GM19395 (cell line): Measurements from ENCODE around the gene ZNF469.

Experiments
- ATAC-seq: cut with Tn5 transposase; IDR thresholded peaks from one replicate; pipeline ENCODE4 v1.9.1; 2021; ENCODE audit warnings: mild to moderate bottlenecking, moderate library complexity; ENCODE audit not compliant: unreplicated experiment

The ZNF469 gene

GRCh38 chr16:88377961-88378360 lies 4.8 kb upstream of the ZNF469 start:
- ATAC-seq: no peak

DNA sequence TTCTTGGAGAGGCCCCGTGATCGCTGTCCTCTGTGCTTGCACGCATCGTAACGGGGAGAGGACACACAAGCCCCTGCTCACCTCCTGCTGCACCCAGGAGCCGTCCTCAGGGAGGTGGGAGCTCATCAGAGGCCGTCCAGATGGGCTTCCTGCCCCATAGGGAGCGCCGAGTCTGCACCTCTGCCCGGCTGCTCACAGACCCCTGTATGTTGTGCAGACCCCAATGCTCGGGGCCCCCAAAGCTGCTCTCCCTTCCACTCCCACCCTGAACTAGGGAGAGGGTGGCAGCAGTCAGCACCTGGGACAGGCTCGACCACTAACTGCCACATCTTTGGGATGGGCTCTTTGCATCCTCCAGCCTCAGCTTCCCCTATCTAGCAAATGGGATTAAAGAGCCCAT lies 4.4 kb upstream of the ZNF469 start:
- ATAC-seq: no peak

GRCh38 chr16:88378836-88379693 lies 3.7 kb upstream of the ZNF469 start:
- no peak for ATAC-seq

DNA sequence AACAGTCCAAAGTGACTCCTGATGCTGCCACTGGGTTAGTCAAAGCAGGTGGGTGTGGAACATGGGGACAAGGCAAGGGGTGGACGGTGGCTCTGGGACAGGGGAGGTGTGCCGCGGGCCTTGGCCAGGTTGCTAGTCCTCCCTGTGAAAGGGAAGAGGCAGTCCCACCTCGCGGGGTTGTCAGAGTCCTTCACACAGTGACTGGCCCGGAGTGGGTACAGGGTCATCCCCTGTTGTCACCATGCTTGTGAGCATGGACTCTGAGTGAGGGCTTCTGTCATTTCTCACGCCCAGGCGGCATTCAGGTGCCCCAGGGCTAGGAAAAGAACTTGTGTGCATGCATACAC lies 3.1 kb upstream of the ZNF469 start:
- ATAC-seq: no peak

DNA sequence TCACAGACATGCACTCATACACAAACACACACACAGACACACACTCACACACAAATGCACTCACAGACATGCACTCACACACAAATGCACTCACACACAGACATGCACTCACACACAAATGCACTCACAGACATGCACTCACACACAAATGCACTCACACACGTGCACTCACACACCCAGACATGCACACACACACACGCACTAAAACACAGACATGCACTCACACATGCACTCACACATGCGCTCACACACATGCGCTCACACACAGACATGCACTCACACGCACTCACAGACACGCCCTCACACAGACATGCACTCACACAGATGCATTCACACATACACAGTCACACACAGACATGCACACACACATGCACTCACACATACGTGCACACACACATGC lies 2.7 kb upstream of the ZNF469 start:
- ATAC-seq: no peak

DNA sequence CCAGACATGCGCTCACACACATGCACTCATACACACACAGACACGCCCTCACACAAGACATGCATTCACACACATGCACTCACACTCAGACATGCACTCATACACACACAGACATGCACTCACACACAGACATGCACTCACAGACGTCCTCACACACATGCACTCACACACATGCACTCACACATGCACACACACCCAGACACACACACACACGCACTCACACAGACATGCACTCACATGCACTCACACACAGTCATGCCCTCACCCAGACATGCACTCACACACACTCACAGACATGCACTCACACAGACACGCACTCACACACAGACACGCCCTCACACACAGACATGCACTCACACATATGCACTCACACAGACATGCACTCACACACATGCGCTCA lies 2.1 kb upstream of the ZNF469 start:
- ATAC-seq: no peak

- no peak for ATAC-seq
Measured at GRCh38 chr16:88381820-88382451, 823 bp upstream of the ZNF469 start.

GRCh38 chr16:88383401-88384221 lies 852 bp downstream of the ZNF469 start:
- no peak for ATAC-seq

DNA sequence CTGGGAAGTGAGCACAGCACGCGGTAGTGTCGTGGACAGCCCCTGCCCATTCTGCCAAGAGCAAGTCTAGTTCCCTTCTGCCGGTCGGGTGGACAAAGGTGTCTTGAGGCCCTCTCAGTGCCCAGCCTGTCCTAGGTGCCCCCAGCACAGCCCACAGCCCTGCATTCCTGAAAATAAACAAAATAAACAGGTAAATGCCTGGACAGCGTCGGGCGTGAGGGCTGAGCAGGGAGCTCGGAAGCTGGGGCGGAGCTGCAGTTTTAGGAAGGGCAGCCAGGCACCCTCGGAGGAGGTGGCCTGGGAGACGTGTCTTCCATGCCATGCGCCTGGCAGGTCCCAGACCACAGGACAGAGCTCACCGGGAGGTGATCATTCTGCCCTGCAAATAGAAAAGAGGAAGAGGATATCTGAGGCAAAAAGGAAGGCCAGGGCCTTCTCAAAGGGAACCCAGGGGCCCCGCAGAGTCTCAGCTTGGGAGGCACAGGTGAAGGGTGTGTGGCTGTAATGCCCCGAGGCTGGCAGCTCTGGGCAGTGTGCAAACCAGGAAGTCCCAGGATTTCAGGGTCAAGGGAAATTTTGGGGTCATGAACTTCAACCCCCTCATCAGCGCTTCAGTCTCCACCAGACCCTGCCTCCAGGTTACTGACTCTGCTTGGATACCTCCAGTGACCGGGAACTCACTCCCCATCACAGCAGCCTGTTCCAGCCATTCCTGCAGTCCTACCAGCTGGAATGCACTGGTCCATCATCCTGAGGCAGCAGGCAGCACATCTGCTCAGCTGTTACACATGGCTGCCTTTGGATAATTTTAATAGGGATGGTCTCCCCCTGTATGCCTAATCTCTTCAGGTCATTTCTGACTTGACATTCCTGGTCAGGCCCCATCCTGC lies 1.7 kb downstream of the ZNF469 start:
- ATAC-seq: no peak

- ATAC-seq: no peak
Measured at GRCh38 chr16:88385112-88385594, 2.4 kb downstream of the ZNF469 start.

DNA sequence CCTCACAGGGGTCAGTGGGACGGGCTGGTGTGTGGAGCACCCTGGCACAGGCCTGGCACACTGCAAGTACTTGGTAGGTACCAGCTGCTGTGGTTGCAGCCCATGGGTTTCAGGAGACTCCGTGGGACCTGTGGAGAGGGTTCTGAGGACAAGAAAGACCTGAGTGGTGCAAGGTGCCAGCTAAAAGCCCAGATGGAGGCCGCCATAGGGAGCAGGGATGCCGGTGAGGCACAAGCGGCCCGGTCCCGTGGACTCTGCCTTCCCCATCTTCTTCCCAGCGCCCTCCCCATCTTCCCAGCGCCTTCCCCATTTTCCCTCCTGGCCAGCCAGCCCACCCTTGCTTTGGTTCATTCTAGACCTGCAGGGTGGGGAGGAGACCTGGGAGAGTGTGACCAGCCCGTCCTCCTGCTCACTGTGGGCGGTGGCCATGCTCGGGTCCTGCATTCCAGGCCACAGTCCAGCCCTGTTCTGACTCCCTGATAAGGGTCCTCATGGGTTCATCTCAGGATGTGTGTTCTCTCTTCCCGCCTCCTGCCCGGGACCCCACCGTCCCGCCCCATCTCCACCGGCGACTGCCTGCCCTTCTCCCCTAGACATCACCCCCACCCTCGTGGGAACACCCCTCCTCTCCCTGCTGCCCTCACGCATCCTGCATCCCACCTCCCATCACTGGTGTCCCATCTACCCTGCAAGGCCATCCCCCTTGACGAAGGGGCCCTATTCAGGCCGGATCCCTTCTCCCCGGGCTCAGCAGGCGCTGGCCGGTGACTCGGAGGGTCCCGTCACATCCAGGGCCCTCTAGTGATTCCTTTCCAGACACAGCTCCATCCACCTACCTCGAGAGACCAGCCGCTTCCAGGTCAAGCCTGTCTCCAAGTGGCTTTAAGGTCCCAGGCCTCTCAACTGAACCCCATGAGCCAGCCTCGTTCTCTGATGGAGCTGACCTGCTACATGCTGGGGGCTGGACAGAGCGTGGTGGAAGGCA lies 3.4 kb downstream of the ZNF469 start:
- ATAC-seq: no peak

- no peak for ATAC-seq
Measured at GRCh38 chr16:88387180-88387765, 4.5 kb downstream of the ZNF469 start.

GRCh38 chr16:88387941-88388627 lies 5.3 kb downstream of the ZNF469 start:
- no peak for ATAC-seq

DNA sequence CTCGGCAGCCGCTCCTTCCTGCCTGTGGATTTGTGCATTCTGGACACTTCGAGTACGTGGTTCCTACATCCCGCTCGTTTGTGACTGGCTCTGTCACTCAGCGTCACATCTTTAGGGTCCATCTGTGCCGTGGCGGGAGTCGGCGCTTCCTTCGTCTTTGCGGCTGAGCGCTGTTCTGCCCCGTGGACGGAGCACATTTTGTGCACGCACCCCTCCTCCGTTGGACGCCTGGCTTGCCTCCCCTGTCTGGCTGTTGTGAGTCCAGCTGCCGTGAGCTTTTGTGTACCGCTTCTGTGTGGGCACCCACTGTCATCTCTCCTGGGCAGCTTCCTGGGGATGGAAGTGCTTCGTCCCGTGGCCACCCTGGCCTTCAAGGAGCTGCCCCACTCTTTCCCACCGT lies 6.4 kb downstream of the ZNF469 start:
- no peak for ATAC-seq

DNA sequence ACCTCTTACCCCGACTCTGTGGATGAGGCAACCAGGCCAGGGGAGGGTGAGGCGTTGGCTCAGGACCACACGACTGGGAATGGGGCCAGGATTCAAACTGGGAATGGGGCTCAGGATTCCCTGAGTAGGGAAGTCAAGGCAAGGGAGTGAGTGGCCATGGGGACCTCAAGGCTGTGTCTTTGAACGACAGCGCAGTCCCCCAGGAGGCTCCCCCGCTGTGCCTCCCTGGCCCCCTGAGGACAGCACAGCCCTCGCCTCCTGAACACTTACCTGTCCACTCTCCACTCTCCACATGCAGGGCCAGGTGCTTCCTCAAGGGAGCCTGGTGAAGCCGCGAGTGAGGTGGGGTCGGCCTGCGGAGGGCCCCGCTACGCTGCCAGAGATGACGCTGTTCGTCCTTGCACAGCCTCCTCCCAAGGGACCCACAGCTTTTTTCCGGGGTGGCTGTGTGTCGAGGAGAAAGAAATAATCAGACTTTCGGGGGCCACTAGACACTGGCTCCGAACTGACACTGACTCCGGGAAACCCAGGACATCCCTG lies 6.9 kb downstream of the ZNF469 start:
- ATAC-seq: no peak

- ATAC-seq: no peak
Measured at GRCh38 chr16:88390265-88390664, 7.5 kb downstream of the ZNF469 start.

GRCh38 chr16:88390735-88391134 lies 8.0 kb downstream of the ZNF469 start:
- ATAC-seq: no peak

DNA sequence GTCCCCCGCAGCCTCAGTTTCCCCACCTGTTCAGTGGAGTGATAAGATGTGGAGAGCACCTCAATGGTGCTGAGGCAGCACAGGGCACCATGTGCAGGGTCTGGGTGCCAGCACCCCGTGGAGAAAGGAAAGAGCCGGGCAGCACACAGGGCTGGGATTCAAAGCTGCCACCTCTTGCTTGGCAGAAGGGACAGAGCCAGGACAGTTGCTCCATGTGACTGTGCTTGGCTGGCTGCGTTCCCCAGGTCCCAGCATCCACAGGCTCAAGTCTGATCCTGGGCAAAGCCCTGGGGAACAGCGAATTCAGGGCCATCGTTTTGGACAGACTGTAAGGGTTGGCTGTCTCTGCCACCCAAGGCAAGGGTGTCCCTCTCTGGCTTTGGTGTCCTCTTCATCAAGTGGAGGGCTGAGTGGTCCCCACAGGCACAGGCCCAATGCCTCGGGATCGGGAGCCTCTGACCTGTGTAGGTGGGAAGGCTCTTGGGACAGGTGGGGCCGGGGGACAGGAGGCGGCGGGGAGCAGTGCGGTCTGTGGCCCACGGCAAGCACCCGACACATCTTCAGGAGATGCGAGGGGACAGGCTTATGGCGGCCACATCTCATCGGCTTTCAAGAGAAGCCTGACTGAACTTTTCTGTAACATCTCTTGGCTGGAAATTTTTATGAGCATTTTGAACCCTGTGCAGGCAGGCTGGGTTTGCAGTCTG lies 8.5 kb downstream of the ZNF469 start:
- ATAC-seq: no peak
